T-cell (primary cell): Measurements from ENCODE around the gene PHF12. TPM values are rescaled to one million over a fixed set of nuclear protein-coding genes. Genes with fewer than 3 reads are reported as not detected.

Experiments
- ATAC-seq, 4 experiments: fragments of 200-7000 bp in 3 of 4; fragments of 150-1000 bp in 1 of 4; cut with Tn5 transposase; replicated peaks in 1 of 4; 1 replicate in 3 of 4; 2 replicates in 1 of 4; pipeline ENCODE4 v1.10.0; 2021; ENCODE audit warnings: moderate library complexity in 3 of 4, mild to moderate bottlenecking in 2 of 4, moderate number of reproducible peaks in 1 of 4
- CTCF ChIA-PET, 2 donors: fragments of 300-600 bp; sonication (Branson Sonifier 250); formaldehyde crosslinking; loops; one replicate each; lab custom pipeline; 2022; ENCODE audit warnings: antibody characterized with exemption in 2 of 2; lab: Charles Lee
- POLR2A ChIA-PET, 2 donors: fragments of 300-600 bp; sonication (Branson Sonifier 250); formaldehyde crosslinking; loops; one replicate each; lab custom pipeline; 2022; ENCODE audit warnings: antibody characterized with exemption in 2 of 2; lab: Charles Lee
- DNase-seq, 35 experiments: peaks; one replicate each; pipeline versions ENCODE4 v3.0.0 to v3.0.0-alpha.2; 2013 to 2023
- H3K27ac ChIP-seq: one replicate; pipeline ENCODE4 v1.5.1; 2013; ENCODE audit warnings: low read length
- H3K27me3 ChIP-seq, 2 experiments: replicated peaks in 1 of 2; 1 replicate in 1 of 2; 2 replicates in 1 of 2; pipeline versions ENCODE4 v1.6.1 to v1.7.0; 2013; ENCODE audit warnings: low read length in 1 of 2, mixed read lengths in 1 of 2; ENCODE audit not compliant: control insufficient read depth in 2 of 2, insufficient read depth in 2 of 2; ENCODE audit errors: extremely low read depth in 1 of 2
- H3K36me3 ChIP-seq, 2 donors: 1 replicate in 1 of 2; 2 replicates in 1 of 2; pipeline versions ENCODE4 v1.6.1 to v1.7.0; 2013; ENCODE audit warnings: low read length in 1 of 2; ENCODE audit not compliant: control insufficient read depth in 2 of 2, insufficient read depth in 1 of 2; ENCODE audit errors: extremely low read depth in 1 of 2
- H3K4me1 ChIP-seq, 2 experiments: 1 replicate in 1 of 2; 2 replicates in 1 of 2; pipeline versions ENCODE4 v1.6.1 to v1.7.0; 2013; ENCODE audit warnings: low read length in 2 of 2, mixed read lengths in 1 of 2; ENCODE audit not compliant: insufficient read depth in 2 of 2, control insufficient read depth in 1 of 2; ENCODE audit errors: extremely low read depth in 1 of 2
- H3K4me3 ChIP-seq, 2 donors: 1 replicate in 1 of 2; 2 replicates in 1 of 2; pipeline versions ENCODE4 v1.5.1 to v1.7.0; 2013; ENCODE audit warnings: mild to moderate bottlenecking in 2 of 2, low read length in 1 of 2, moderate library complexity in 1 of 2; ENCODE audit not compliant: control insufficient read depth in 1 of 2; ENCODE audit errors: extremely low read depth in 1 of 2
- H3K9me3 ChIP-seq: 2 replicates; pipeline ENCODE4 v1.7.0; 2013
- H3K27ac Mint-ChIP-seq, 2 donors: one replicate each; pipeline ENCODE4 v1.8.0; 2020 to 2021; ENCODE audit warnings: mild to moderate bottlenecking in 2 of 2, mixed read lengths in 2 of 2
- H3K27me3 Mint-ChIP-seq, 2 donors: one replicate each; pipeline ENCODE4 v1.8.0; 2021 to 2022; ENCODE audit warnings: mixed read lengths in 2 of 2
- H3K36me3 Mint-ChIP-seq: one replicate; pipeline ENCODE4 v1.8.0; 2021; ENCODE audit warnings: mixed read lengths
- H3K4me1 Mint-ChIP-seq, 3 donors: one replicate each; pipeline ENCODE4 v1.8.0; 2020 to 2022; ENCODE audit warnings: mixed read lengths in 3 of 3, mild to moderate bottlenecking in 1 of 3
- H3K4me3 Mint-ChIP-seq, 3 donors: one replicate each; pipeline ENCODE4 v1.8.0; 2020 to 2022; ENCODE audit warnings: mild to moderate bottlenecking in 3 of 3, mixed read lengths in 3 of 3, moderate library complexity in 3 of 3
- H3K9me3 Mint-ChIP-seq, 3 donors: one replicate each; pipeline ENCODE4 v1.8.0; 2020 to 2022; ENCODE audit warnings: mixed read lengths in 3 of 3
- WGBS: methylation state at CpG from one replicate; pipeline ENCODE4 v1.1.5; 2013; ENCODE audit warnings: missing lambda C conversion rate; ENCODE audit not compliant: insufficient coverage; 5-methylcytosine and 5-hydroxymethylcytosine counted together
- total RNA-seq, 35 experiments: library from RNA in 6 of 35; stranded (reverse) in 6 of 35; fragments of 120-200 nt in 1 of 35; gene quantifications; one replicate each; pipeline versions ENCODE4 v1.2.1 to v1.2.4 and lab custom pipeline; 2013 to 2026

The PHF12 gene
- total RNA-seq, 5 donors from 2014 or later (not counting 1 experiment from before 2014, with no cell fraction given), result 121 to 176 (median 123) TPM

DNA sequence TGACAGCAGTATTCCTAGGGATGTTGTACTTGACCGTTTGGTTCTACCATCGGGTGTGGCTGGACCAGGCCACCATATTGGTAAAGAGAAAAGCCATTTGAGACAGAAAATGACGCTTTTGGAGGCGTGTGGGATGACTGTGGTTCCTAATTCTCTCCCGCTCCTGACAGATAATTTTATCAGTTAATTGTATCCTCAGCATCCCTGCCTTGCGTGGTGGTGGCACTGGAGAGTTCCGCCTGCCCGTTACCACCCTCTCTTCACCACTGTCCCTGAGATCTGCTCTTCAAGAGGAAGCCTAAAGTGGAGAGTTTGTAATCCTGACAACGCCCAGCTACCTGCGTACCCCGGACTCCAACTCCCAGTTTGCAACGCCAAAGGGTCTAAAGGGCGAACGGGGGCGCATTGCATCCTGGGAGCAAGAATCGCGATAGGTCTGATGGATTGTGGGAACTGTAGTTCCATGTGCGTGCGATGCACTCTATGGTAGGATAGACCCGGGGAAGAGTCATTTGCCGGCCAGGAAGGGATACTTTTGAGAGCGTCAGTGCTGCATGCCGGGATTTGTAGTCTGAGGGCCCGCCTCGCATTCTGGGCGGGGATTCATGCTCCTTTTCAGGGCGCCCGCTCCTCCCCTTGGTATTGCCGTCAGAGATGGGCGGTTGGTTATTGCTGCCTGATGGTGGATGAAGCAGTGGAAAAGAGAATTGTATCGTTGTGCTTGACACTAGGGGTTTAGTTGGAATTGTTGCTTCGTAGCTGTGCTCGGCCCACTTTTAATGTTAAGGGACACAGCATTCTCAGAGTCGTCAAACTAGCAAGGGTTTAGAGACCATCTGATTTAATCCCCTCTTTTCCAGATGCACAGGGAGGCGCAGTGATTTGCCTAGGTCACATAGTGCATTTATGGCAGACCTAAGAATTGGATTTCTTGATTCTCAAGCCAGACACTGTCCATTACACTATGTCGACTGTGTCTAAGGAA, 965 bp upstream of the PHF12 start:
- WGBS, result 0% methylated on average over 24 of the region's 36 CpGs
- Histone ChIP-seq H3K27me3 (peaks cover 0 to 1% of the 10 kb centered on the region in 2 experiments), H3K4me1 (peaks cover 19 to 34% of the 10 kb centered on the region in 2 experiments), H3K4me3 (peak overlapping the region; percentile 58 to 90), H3K9me3 (no peaks in the 10 kb centered on the region), H3K36me3 (no peaks in the 10 kb centered on the region), H3K27ac (peak overlapping the region; percentile 99)
- DNase-seq (peak; percentile 90 to 99 (median 96)), ATAC-seq (peak; percentile 73 to 78 (median 75))
- Mint-ChIP-seq H3K4me1 (peaks cover 15 to 18% (median 17%) of the 10 kb centered on the region in 3 donors), H3K27me3 (no peaks in the 10 kb centered on the region), H3K36me3 (peaks cover 13% of the 10 kb centered on the region), H3K9me3 (no peaks in the 10 kb centered on the region), H3K27ac (no peak overlapping the region), H3K4me3 (no peak overlapping the region)
- ChIA-PET POLR2A (interaction anchor here (0.6 to 3.7 kb wide), 7 partner anchors 26 to 661 kb away, joined by 3 to 20 read pairs (median 6); partner anchors contain the start of gene RPL23A (in 2 of the 2)), CTCF (interaction anchor here (0.6 to 3.0 kb wide), 25 partner anchors 13 to 871 kb away, joined by 3 to 32 read pairs (median 3); partner anchors contain the start of genes DHRS13 (in 1 of the 2), IFT20 (in 1 of the 2), MYO18A (in 1 of the 2) and RPL23A (in 1 of the 2))

GRCh38 chr17:28950752-28951427, 428 bp downstream of the PHF12 start:
- H3K4me1 Mint-ChIP-seq, result peaks cover 29 to 32% (median 31%) of the 10 kb centered on the region in 3 donors
- H3K9me3 ChIP-seq, result no peaks in the 10 kb centered on the region
- no peaks in the 10 kb centered on the region for H3K27me3 ChIP-seq
- no peak for DNase-seq
- H3K36me3 ChIP-seq, result no peaks in the 10 kb centered on the region
- ChIA-PET POLR2A (interaction anchor here (0.6 to 3.7 kb wide), 7 partner anchors 24 to 231 kb away, joined by 3 to 20 read pairs (median 6); partner anchors contain the start of genes RPL23A (in 2 of the 2) and DHRS13 (in 1 of the 2)), CTCF (interaction anchor here in 1 of 2 donors (0.6 to 2.0 kb wide), 16 partner anchors 22 to 1390 kb away, joined by 3 to 25 read pairs (median 4); partner anchors contain the start of genes DHRS13, RPL23A, SDF2 and SUPT6H)
- ATAC-seq, result no peak
- no peaks in the 10 kb centered on the region for H3K9me3 Mint-ChIP-seq
- peak overlapping the region; percentile 92 to 98 for H3K4me3 ChIP-seq
- peaks cover 28 to 48% of the 10 kb centered on the region in 2 experiments for H3K4me1 ChIP-seq
- 0% methylated on average over 18 of the region's 51 CpGs for WGBS
- H3K36me3 Mint-ChIP-seq, result peaks cover 18% of the 10 kb centered on the region
- peak overlapping the region in 2 of 3 donors; percentile 94 to 95 for H3K4me3 Mint-ChIP-seq
- H3K27me3 Mint-ChIP-seq, result no peaks in the 10 kb centered on the region
- H3K27ac ChIP-seq, result peak overlapping the region; percentile 89
- H3K27ac Mint-ChIP-seq, result peak overlapping the region; percentile 92 to 96

DNA sequence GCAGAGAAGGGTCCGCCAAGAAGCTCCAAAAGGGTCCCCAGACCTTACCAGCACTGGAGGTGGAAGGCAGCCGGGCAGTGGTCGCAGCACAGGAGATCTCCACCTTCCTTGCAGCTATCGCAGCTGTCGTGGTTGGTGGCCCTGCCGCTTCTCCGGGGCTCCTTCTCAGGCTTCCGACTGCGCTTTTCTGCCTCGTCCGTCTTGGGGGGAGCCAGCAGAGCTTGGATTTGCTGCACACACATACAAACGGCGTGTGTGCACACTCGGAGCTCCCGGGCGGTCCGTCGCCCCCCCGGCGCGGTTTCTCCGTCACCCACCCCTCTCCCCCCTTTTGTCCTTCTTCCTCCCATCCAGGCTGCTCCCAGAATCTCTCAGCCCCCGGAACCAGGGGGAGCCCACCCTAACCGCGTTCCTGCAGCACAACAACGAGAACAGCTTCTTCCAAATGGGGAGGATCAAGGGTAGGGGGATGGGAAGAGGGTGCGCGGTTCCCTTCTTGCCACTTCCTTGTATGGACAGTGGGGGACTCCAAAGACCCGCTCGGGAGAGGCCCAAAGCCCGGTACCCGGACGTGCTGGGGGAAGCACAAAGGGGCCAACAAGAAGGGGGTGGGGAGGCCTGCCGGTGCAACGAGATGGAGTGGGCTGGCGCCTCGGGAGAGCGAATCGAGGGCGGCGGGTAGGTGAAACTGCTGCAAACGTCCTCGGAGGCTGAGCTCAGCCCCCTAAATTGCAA, 1.1 kb downstream of the PHF12 start:
- H3K27me3 ChIP-seq, result no peaks in the 10 kb centered on the region
- H3K4me1 ChIP-seq, result peaks cover 30 to 55% of the 10 kb centered on the region in 2 experiments
- Mint-ChIP-seq H3K4me1 (peaks cover 36 to 39% (median 38%) of the 10 kb centered on the region in 3 donors), H3K9me3 (no peaks in the 10 kb centered on the region), H3K4me3 (peak overlapping the region in 2 of 3 donors; percentile 94 to 95), H3K27me3 (no peaks in the 10 kb centered on the region), H3K27ac (peak overlapping the region; percentile 92 to 96), H3K36me3 (peaks cover 21% of the 10 kb centered on the region)
- DNase-seq, result peak; percentile 40 to 78 (median 65)
- WGBS, result 0% methylated on average over 33 of the region's 43 CpGs
- no peaks in the 10 kb centered on the region for H3K36me3 ChIP-seq
- H3K4me3 ChIP-seq, result peak overlapping the region; percentile 92 to 98
- ATAC-seq, result no peak
- ChIA-PET POLR2A (interaction anchor here (0.6 to 3.7 kb wide), 8 partner anchors 10 to 231 kb away, joined by 3 to 20 read pairs (median 3); partner anchors contain the start of genes DHRS13 (in 1 of the 2) and RPL23A (in 1 of the 2)), CTCF (interaction anchor here in 1 of 2 donors (0.7 to 2.0 kb wide), 13 partner anchors 13 to 231 kb away, joined by 3 to 25 read pairs (median 5); partner anchors contain the start of genes DHRS13, RPL23A and TLCD1)
- H3K27ac ChIP-seq, result peak overlapping the region; percentile 89
- H3K9me3 ChIP-seq, result no peaks in the 10 kb centered on the region

GRCh38 chr17:28949185-28950016, 1.9 kb downstream of the PHF12 start:
- CTCF ChIA-PET, result interaction anchor here (0.6 to 2.0 kb wide), 12 partner anchors 12 to 230 kb away, joined by 3 to 9 read pairs (median 4); partner anchors contain the start of genes DHRS13 (in 1 of the 2), RPL23A (in 1 of the 2) and SEZ6 (in 1 of the 2)
- Mint-ChIP-seq H3K27ac (peak overlapping the region; percentile 93 to 97), H3K36me3 (peaks cover 26% of the 10 kb centered on the region), H3K27me3 (no peaks in the 10 kb centered on the region), H3K4me3 (peak overlapping the region in 2 of 3 donors; percentile 94 to 95), H3K4me1 (peaks cover 43 to 47% (median 46%) of the 10 kb centered on the region in 3 donors), H3K9me3 (no peaks in the 10 kb centered on the region)
- DNase-seq (peak; percentile 9 to 72 (median 40)), ATAC-seq (no peak)
- H3K4me1 ChIP-seq, result peaks cover 33 to 63% of the 10 kb centered on the region in 2 experiments
- H3K27ac ChIP-seq, result peak overlapping the region; percentile 89
- H3K36me3 ChIP-seq, result peaks cover 0 to 5% of the 10 kb centered on the region in 2 donors
- under 1% methylated on average over 49 of the region's 61 CpGs for WGBS
- H3K4me3 ChIP-seq, result peak overlapping the region; percentile 92 to 98
- no peaks in the 10 kb centered on the region for H3K9me3 ChIP-seq
- POLR2A ChIA-PET, result interaction anchor here (0.6 to 3.7 kb wide), 8 partner anchors 10 to 230 kb away, joined by 3 to 20 read pairs (median 4); partner anchors contain the start of genes DHRS13 (in 1 of the 2) and RPL23A (in 1 of the 2)
- H3K27me3 ChIP-seq, result no peaks in the 10 kb centered on the region

- Mint-ChIP-seq H3K4me1 (peaks cover 49 to 52% (median 52%) of the 10 kb centered on the region in 3 donors), H3K4me3 (peak overlapping the region in 2 of 3 donors; percentile 94 to 95), H3K9me3 (no peaks in the 10 kb centered on the region), H3K27me3 (no peaks in the 10 kb centered on the region), H3K27ac (peak overlapping the region; percentile 93 to 97), H3K36me3 (peaks cover 30% of the 10 kb centered on the region)
- WGBS, result 0% methylated on average over 9 of the region's 15 CpGs
- Histone ChIP-seq H3K36me3 (peaks cover 0 to 9% of the 10 kb centered on the region in 2 donors), H3K4me3 (peak overlapping the region; percentile 92 to 98), H3K27me3 (no peaks in the 10 kb centered on the region), H3K4me1 (peaks cover 33 to 63% of the 10 kb centered on the region in 2 experiments), H3K27ac (peak overlapping the region; percentile 89), H3K9me3 (no peaks in the 10 kb centered on the region)
- ChIA-PET POLR2A (interaction anchor here (0.6 to 3.7 kb wide), 3 partner anchors 22 to 222 kb away, joined by 5 to 20 read pairs (median 16); no protein-coding TSS in a partner anchor), CTCF (interaction anchor here (0.7 to 1.6 kb wide), 4 partner anchors 12 to 222 kb away, joined by 3 to 9 read pairs (median 4); partner anchors contain the start of gene SEZ6 (in 1 of the 2))
- ATAC-seq (no peak), DNase-seq (no peak)
These were observed 2.5 kb downstream of the PHF12 start for GRCh38 chr17:28948873-28949184.
